Femur (tissue), 1 donor: Measurements from ENCODE around the gene NME5.
"Not testable (repeated sequence)": the region's sequence is repeated elsewhere in the genome, so short reads cannot be mapped to it uniquely, and the experiment has no call there.

Experiments used
- DNase-seq: peaks from one replicate; pipeline ENCODE4 v3.0.0-alpha.2; 2017

NME5 gene

GRCh38 chr5:138077064-138077696 is 62.0 kb downstream of the NME5 start:
- peak; percentile 67 for DNase-seq

- DNase-seq = not testable (repeated sequence)
Observed at GRCh38 chr5:138070026-138070425, 69.2 kb downstream of the NME5 start.

DNA sequence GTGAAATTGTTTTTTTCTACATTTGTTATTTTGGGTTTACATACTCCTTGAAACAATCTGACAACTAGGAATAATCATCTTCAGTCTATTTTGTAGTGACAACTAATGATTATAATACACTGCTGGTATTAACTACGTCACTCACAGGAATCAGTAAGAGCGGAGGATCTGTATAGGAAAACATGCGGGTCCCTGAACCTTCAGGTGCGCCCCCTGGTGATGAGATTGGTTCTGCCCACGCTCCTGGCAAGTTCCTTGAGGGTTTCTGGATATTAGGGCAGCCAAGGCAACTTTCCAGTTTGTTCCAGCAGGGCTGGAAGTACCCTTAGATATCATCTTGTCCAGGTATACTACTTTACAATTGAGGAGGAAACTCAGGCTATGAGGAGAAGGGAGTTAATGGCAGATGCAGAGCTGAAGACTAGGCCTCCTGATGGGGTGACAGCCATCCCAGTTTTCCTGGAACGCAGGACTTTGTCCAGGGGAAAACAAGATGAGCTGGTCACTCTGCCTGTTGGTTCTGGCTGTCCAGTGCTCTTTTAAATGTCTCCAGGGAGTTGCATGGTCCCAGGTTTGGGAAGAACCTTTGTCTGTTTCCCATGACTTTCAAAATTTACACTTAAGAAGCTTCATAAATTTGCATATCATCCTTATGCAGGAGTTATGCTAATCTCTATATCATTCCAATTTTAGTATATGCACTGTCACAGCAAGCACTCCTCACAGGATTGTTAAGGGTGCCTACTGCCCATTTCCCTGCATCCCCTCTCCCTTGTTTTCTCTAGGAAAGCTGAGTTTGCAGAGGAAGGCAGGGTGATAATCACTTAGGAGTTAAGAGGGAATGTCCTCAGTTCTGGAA is 70.3 kb downstream of the NME5 start:
- DNase-seq = peak; percentile 38

DNA sequence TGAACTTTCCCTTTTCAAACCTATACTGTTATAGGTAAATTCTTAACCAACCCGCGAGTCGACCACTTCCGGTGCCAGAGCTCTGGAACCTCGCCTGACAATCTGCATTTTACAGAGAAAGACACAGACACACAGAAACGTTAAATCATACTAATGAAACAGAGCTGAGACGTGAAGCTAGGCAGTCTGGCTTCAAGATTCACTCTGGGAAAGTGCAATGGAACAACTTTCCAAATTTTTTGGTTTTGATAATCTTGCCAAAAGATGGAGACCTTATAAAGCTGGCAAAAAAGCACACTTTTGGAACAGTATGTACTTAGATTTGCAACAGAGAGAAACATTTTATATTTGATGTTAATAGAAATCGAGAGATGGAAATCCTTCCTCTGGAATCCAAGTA is 71.3 kb downstream of the NME5 start:
- no peak for DNase-seq
